Adrenal gland (tissue), 5 donors: Measurements from ENCODE around the gene UBN2.

ENCODE experiments used
- CTCF ChIP-seq, 6 experiments: fragments of 450-650 bp in 4 of 6; fragments of 200-600 bp in 2 of 6; sonication (generic) in 1 of 6; IDR thresholded peaks; 1 replicate in 5 of 6; 2 replicates in 1 of 6; pipeline versions ENCODE4 v1.5.1 to v1.8.0; 2016 to 2021; ENCODE audit warnings: antibody characterized with exemption in 6 of 6, mild to moderate bottlenecking in 2 of 6, moderate library complexity in 1 of 6
- POLR2A ChIP-seq, 2 donors: fragments of 450-650 bp; IDR thresholded peaks; one replicate each; pipeline ENCODE4 v1.6.1; 2017; ENCODE audit warnings: antibody characterized with exemption in 2 of 2, mild to moderate bottlenecking in 2 of 2, moderate library complexity in 1 of 2
- donor health status: DM: no; HTN: no; CAD: no.

- TF ChIP-seq CTCF (IDR thresholded peaks at IDR 0.05) (no peak), POLR2A (IDR thresholded peaks at IDR 0.05) (no peak)
These were observed 18.3 kb downstream of the UBN2 start for GRCh38 chr7:139249179-139249810.
